ENCODE measurements around the gene EDC3. TPM values are rescaled to one million over a fixed set of nuclear protein-coding genes. Genes with fewer than 3 reads are reported as not detected.
A peak's percentile ranks its signal among the peaks of the same experiment; 100 is the strongest.

The EDC3 gene
- total RNA-seq, 1 experiment from 2014 or later: 45.1 TPM

DNA sequence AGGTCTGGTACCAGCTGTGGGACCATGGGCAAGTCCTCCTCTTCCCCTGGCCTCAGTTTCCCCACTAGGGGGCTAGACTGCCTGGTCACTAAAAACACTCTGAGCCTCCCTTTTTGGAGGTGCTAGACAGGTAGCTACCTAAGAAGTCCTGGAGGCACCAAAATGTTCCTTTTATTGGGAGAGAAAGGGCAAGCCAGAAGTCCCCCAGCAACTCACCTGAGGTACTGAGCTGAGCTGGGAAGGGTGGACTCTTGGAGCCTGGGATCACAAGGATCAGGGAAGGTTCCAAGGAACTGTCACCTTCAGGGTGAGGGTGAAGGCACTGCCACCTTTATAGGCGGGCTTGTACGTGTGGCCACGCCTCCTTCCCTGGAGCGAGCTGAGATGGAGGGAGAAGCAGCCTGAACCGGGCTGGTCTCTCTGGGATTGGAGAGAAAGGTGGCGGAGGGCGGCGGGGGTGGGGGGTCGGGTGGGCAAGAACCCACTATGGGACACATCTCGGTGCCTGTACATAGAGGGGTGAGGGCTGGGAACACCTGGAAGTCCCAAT is 29.5 kb upstream of the EDC3 start, which contains the start of gene CYP1A1:
Gene CYP1A1 (minus strand): TSS at position 304 of the 550 bp plus-strand sequence. CDS start 2,431 bp downstream, outside the sequence.
- Histone ChIP-seq H3K79me2 (ENCODE audit: insufficient read depth, low read length) (no peaks in the 10 kb centered on the region), H3K4me1 (ENCODE audit: control insufficient read depth in 1 of 2, insufficient read depth in 2 of 2, low read length in 2 of 2) (peaks cover 22 to 39% of the 10 kb centered on the region in 2 experiments), H3K9me3 (ENCODE audit: control insufficient read depth in 1 of 2, insufficient read depth in 1 of 2, low read depth in 1 of 2, low read length in 2 of 2) (no peaks in the 10 kb centered on the region), H4K20me1 (ENCODE audit: insufficient read depth) (no peaks in the 10 kb centered on the region), H3K4me3 (replicated peaks in 1 of 2; ENCODE audit: low read depth in 1 of 2, low read length in 2 of 2) (peak within 1 kb of the TSS; percentile 64 to 71), H2AFZ (ENCODE audit: low read depth, low read length, poor library complexity, severe bottlenecking) (no peak within 1 kb of the TSS), H3K4me2 (ENCODE audit: low read length) (peak within 1 kb of the TSS; percentile 100), H3K9ac (ENCODE audit: low read length) (peak within 1 kb of the TSS; percentile 68), H3K36me3 (ENCODE audit: control insufficient read depth in 1 of 2, insufficient read depth in 2 of 2, low read length in 2 of 2) (no peaks in the 10 kb centered on the region), H3K9me2 (ENCODE audit: insufficient read depth) (no peaks in the 10 kb centered on the region), H3K27me3 (ENCODE audit: insufficient read depth, low read length) (no peaks in the 10 kb centered on the region), H3K27ac (ENCODE audit: low read depth, low read length) (peak within 1 kb of the TSS; percentile 74)
- TF ChIP-seq ELF1 (IDR thresholded peaks at IDR 0.05; ENCODE audit: borderline replicate concordance, low read depth): no peak
- TF ChIP-seq POLR2AphosphoS5 (IDR thresholded peaks at IDR 0.05; ENCODE audit: low read depth, low read length): peak; percentile 28; the same call in 1 of the 2 replicates
- TF ChIP-seq, protein P1, sequence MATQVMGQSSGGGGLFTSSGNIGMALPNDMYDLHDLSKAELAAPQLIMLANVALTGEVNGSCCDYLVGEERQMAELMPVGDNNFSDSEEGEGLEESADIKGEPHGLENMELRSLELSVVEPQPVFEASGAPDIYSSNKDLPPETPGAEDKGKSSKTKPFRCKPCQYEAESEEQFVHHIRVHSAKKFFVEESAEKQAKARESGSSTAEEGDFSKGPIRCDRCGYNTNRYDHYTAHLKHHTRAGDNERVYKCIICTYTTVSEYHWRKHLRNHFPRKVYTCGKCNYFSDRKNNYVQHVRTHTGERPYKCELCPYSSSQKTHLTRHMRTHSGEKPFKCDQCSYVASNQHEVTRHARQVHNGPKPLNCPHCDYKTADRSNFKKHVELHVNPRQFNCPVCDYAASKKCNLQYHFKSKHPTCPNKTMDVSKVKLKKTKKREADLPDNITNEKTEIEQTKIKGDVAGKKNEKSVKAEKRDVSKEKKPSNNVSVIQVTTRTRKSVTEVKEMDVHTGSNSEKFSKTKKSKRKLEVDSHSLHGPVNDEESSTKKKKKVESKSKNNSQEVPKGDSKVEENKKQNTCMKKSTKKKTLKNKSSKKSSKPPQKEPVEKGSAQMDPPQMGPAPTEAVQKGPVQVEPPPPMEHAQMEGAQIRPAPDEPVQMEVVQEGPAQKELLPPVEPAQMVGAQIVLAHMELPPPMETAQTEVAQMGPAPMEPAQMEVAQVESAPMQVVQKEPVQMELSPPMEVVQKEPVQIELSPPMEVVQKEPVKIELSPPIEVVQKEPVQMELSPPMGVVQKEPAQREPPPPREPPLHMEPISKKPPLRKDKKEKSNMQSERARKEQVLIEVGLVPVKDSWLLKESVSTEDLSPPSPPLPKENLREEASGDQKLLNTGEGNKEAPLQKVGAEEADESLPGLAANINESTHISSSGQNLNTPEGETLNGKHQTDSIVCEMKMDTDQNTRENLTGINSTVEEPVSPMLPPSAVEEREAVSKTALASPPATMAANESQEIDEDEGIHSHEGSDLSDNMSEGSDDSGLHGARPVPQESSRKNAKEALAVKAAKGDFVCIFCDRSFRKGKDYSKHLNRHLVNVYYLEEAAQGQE (IDR thresholded peaks at IDR 0.05; ENCODE audit: low read depth): no peak
- peak; percentile 52 for TF ChIP-seq SP1 (IDR thresholded peaks at IDR 0.05; ENCODE audit: low read depth)
- no peak for TF ChIP-seq JUND (IDR thresholded peaks at IDR 0.05)
- TF ChIP-seq CBX3 (IDR thresholded peaks at IDR 0.05; ENCODE audit: low read depth): no peak
- no TSS peak for BruUV-seq (replicated peaks)
- ATAC-seq (peak; percentile 82), DNase-seq (ENCODE audit: low read depth, low spot score) (no peak)
- ChIA-PET POLR2A (interaction anchor here (2.5 kb wide), 1 partner anchor 35 kb away, joined by 10 read pairs; no protein-coding TSS in a partner anchor), RAD21 (ENCODE audit: low non-redundant PET in 1 of 2, low total read pairs in 2 of 2, uncharacterized antibody in 2 of 2, unreplicated experiment in 2 of 2) (interaction anchor here in 1 of 2 experiments (0.6 kb wide), 1 partner anchor 61 kb away, joined by 3 read pairs; no protein-coding TSS in a partner anchor), CTCF (interaction anchor here (0.6 to 1.5 kb wide), 5 partner anchors 43 to 343 kb away, joined by 3 to 4 read pairs (median 3); no protein-coding TSS in a partner anchor)
- intact Hi-C loops (cut with micrococcal nuclease): no loop called here
